Measurements from ENCODE around the gene KLLN. TPM values are rescaled to one million over a fixed set of nuclear protein-coding genes. Genes with fewer than 3 reads are reported as not detected.

KLLN gene
- total and polyA plus RNA-seq, 9 of the 15 experiments (the other 6 are each of a cell fraction or from before 2014, with no cell fraction given): 0.07 to 0.40 (median 0.25) TPM

GRCh38 chr10:87861953-87862678, 1.2 kb downstream of the KLLN start (continued):
- peak; percentile 45 for TF ChIP-seq REST (IDR thresholded peaks at IDR 0.05; ENCODE audit: borderline replicate concordance)
- TF ChIP-seq REST (CRISPR knock-in tag; IDR thresholded peaks at IDR 0.05; ENCODE audit: low read depth): no peak
- peak; percentile 61 for TF ChIP-seq TAF1 (IDR thresholded peaks at IDR 0.05; ENCODE audit: control insufficient read depth, extremely low read depth, insufficient read depth, low read length, severe bottlenecking)
- peak; percentile 55; the same call in 1 of the 2 replicates for TF ChIP-seq TARDBP (IDR thresholded peaks at IDR 0.05)
- peak; percentile 62 for TF ChIP-seq ETV5 (CRISPR knock-in tag; IDR thresholded peaks at IDR 0.05; ENCODE audit: low read depth)
- no peak for TF ChIP-seq NR4A1 (CRISPR knock-in tag; IDR thresholded peaks at IDR 0.05)
- TF ChIP-seq NR4A1 (tag; IDR thresholded peaks at IDR 0.05): no peak
- no peak for TF ChIP-seq E2F8 (IDR thresholded peaks at IDR 0.05; ENCODE audit: low read depth, partially characterized antibody)
- TF ChIP-seq TBL1XR1 (IDR thresholded peaks at IDR 0.05; ENCODE audit: low read length in 2 of 2): peak; percentile 17 to 49; a peak in 1 of 4 replicates
- TF ChIP-seq PURB (CRISPR knock-in tag; IDR thresholded peaks at IDR 0.05; ENCODE audit: low read depth): no peak
- no peak for TF ChIP-seq ZNF584 (CRISPR knock-in tag; IDR thresholded peaks at IDR 0.05; ENCODE audit: low read depth)
- no peak for TF ChIP-seq SMAD3 (CRISPR knock-in tag; conservative IDR thresholded peaks at IDR 0.05)
- TF ChIP-seq NR0B1 (IDR thresholded peaks at IDR 0.05; ENCODE audit: partially characterized antibody): no peak
- no peak; the same call in 1 of the 2 replicates for TF ChIP-seq CEBPG (CRISPR knock-in tag; IDR thresholded peaks at IDR 0.05)
- TF ChIP-seq CEBPG (tag; conservative IDR thresholded peaks at IDR 0.05 in 1 of 2, IDR thresholded peaks at IDR 0.05 in 1 of 2): peak in 1 of 2 experiments; percentile 78; a peak in 3 of 4 replicates
- TF ChIP-seq ZKSCAN3 (CRISPR knock-in tag; IDR thresholded peaks at IDR 0.05): no peak
